SU-DHL-6 (cell line): ENCODE results near the gene IFIT2.

ENCODE experiments used
- EZH2phosphoT487 ChIP-seq: fragments of 200-600 bp; sonication (generic), shearing (Covaris generic); conservative IDR thresholded peaks from 2 replicates; pipeline ENCODE4 v1.6.1; 2018; ENCODE audit warnings: mild to moderate bottlenecking, antibody characterized with exemption, low read length, moderate library complexity, mixed read lengths
- TF ChIP-seq, protein P1 (sequence below): fragments of 200-600 bp; sonication (generic); IDR thresholded peaks from one replicate; pipeline ENCODE4 v1.5.1; 2017; ENCODE audit warnings: antibody characterized with exemption, mild to moderate bottlenecking, low read length, moderate library complexity; ENCODE audit not compliant: insufficient read depth, poor library complexity, severe bottlenecking

DNA sequence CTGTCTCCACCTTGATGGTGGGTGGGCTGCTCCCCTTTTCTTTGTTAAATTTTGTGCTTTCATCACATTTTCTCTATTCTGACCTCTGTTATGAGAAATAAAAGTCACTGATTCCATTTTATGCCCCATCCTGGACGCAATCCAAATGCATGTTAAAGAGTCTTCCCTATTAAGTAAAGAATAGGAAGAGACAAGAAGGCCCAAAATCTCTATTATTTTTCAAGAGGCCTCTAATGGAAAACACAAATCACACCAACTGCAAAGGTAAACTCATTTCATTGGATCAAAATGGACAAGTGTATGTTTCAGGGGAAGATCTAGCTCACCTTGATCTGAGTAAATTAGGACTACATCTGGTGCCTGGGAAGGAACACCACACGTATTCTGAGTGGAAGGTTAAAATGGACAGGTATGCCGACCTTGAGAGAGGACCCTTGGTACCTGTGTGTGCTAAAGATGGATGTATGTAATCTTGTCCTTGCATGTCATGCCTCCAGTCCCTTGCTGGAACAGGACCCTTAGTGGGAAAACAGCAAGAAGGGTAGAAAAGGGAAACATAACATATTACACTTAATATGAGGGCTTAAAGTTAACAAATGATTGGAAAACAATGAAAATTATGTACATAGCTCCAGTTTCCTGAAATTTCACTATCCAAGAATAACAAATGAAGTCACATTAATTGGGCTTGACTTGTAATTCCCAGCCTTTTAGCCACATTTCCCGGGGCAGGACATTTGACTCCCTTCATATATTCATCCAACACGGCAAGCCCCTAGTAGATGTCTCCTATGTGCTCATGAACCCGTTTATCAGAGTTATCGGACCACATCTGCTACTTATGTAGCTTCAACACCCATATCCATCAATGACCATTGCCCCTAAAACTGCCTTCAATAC, 7.6 kb downstream of the IFIT2 start:
- TF ChIP-seq, protein P1, sequence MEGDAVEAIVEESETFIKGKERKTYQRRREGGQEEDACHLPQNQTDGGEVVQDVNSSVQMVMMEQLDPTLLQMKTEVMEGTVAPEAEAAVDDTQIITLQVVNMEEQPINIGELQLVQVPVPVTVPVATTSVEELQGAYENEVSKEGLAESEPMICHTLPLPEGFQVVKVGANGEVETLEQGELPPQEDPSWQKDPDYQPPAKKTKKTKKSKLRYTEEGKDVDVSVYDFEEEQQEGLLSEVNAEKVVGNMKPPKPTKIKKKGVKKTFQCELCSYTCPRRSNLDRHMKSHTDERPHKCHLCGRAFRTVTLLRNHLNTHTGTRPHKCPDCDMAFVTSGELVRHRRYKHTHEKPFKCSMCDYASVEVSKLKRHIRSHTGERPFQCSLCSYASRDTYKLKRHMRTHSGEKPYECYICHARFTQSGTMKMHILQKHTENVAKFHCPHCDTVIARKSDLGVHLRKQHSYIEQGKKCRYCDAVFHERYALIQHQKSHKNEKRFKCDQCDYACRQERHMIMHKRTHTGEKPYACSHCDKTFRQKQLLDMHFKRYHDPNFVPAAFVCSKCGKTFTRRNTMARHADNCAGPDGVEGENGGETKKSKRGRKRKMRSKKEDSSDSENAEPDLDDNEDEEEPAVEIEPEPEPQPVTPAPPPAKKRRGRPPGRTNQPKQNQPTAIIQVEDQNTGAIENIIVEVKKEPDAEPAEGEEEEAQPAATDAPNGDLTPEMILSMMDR = no peak
- no peak for TF ChIP-seq EZH2phosphoT487
